HL-60 (cell line): ENCODE data around the gene SRCAP.

Source experiments
- GABPA ChIP-seq: IDR thresholded peaks from 2 replicates; pipeline ENCODE4 v1.6.1; 2012; ENCODE audit warnings: low read depth
- POLR2AphosphoS5 ChIP-seq: IDR thresholded peaks from 2 replicates; pipeline ENCODE4 v1.6.1; 2012; ENCODE audit warnings: low read depth
- SPI1 ChIP-seq: IDR thresholded peaks from 2 replicates; pipeline ENCODE4 v1.6.1; 2012; ENCODE audit warnings: low read depth, mild to moderate bottlenecking, borderline replicate concordance
- TF ChIP-seq, protein P1 (sequence below): IDR thresholded peaks from one replicate; pipeline ENCODE4 v1.5.1; 2011; ENCODE audit warnings: low read length, control low read depth, inconsistent platforms; ENCODE audit not compliant: insufficient read depth
- TF ChIP-seq, protein P2 (sequence below): IDR thresholded peaks from 2 replicates; pipeline ENCODE4 v1.6.1; 2012; ENCODE audit warnings: low read depth; ENCODE audit not compliant: insufficient replicate concordance

DNA sequence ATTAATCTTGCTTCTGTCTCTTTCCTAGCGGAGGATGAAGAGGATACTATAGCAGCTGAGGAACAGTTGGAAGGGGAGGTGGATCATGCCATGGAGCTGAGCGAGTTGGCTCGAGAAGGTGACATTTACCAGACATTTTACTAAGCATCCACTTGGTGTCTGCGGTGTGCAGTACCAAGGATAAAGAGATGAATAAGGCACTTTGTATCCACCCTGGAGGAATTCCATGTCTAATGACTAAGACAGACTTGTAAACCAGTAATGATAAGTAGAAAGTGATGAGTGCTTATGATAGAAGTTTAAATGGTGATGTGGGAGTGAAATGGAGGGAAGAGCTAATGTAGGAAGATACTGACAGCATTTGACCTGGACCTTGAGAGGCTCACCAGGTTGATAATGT is 12.0 kb downstream of the SRCAP start:
- TF ChIP-seq, protein P1, sequence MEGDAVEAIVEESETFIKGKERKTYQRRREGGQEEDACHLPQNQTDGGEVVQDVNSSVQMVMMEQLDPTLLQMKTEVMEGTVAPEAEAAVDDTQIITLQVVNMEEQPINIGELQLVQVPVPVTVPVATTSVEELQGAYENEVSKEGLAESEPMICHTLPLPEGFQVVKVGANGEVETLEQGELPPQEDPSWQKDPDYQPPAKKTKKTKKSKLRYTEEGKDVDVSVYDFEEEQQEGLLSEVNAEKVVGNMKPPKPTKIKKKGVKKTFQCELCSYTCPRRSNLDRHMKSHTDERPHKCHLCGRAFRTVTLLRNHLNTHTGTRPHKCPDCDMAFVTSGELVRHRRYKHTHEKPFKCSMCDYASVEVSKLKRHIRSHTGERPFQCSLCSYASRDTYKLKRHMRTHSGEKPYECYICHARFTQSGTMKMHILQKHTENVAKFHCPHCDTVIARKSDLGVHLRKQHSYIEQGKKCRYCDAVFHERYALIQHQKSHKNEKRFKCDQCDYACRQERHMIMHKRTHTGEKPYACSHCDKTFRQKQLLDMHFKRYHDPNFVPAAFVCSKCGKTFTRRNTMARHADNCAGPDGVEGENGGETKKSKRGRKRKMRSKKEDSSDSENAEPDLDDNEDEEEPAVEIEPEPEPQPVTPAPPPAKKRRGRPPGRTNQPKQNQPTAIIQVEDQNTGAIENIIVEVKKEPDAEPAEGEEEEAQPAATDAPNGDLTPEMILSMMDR: no peak
- TF ChIP-seq GABPA (no peak), POLR2AphosphoS5 (no peak), SPI1 (no peak)
- TF ChIP-seq, protein P2, sequence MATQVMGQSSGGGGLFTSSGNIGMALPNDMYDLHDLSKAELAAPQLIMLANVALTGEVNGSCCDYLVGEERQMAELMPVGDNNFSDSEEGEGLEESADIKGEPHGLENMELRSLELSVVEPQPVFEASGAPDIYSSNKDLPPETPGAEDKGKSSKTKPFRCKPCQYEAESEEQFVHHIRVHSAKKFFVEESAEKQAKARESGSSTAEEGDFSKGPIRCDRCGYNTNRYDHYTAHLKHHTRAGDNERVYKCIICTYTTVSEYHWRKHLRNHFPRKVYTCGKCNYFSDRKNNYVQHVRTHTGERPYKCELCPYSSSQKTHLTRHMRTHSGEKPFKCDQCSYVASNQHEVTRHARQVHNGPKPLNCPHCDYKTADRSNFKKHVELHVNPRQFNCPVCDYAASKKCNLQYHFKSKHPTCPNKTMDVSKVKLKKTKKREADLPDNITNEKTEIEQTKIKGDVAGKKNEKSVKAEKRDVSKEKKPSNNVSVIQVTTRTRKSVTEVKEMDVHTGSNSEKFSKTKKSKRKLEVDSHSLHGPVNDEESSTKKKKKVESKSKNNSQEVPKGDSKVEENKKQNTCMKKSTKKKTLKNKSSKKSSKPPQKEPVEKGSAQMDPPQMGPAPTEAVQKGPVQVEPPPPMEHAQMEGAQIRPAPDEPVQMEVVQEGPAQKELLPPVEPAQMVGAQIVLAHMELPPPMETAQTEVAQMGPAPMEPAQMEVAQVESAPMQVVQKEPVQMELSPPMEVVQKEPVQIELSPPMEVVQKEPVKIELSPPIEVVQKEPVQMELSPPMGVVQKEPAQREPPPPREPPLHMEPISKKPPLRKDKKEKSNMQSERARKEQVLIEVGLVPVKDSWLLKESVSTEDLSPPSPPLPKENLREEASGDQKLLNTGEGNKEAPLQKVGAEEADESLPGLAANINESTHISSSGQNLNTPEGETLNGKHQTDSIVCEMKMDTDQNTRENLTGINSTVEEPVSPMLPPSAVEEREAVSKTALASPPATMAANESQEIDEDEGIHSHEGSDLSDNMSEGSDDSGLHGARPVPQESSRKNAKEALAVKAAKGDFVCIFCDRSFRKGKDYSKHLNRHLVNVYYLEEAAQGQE: no peak
